Left ventricle myocardium superior (tissue), 1 donor: ENCODE measurements around the gene ATP2A3. TPM values are rescaled to one million over a fixed set of nuclear protein-coding genes. Genes with fewer than 3 reads are reported as not detected.

Source experiments
- ATAC-seq: fragments of 200-7000 bp; cut with Tn5 transposase; one replicate; pipeline ENCODE4 v1.9.1; 2020; ENCODE audit warnings: mild to moderate bottlenecking, moderate library complexity
- DNase-seq: peaks from one replicate; pipeline ENCODE4 v3.0.0-alpha.2; 2020
- intact Hi-C: fragments of 100-400 bp; cut with micrococcal nuclease; formaldehyde crosslinking; loops from one replicate; pipeline ENCODE4 v1.11.0; 2022
- long read RNA-seq: library from polyadenylated mRNA; unstranded; transcript quantifications from one replicate; pipeline ENCODE4 v2.0.0, GENCODE V29; 2021
- total RNA-seq: library from RNA; stranded (reverse); fragmentation: NEBNext Ultra II Directional; extraction: Animal tissue kit (Norgen Biotek cat#: 25700); gene quantifications from one replicate; pipeline ENCODE4 v1.2.1, GENCODE V29; 2021
- donor health status: DM: no; HTN: yes; CAD: no; lungs with severe emphysema.

ATP2A3 gene
- 5.8 TPM for total RNA-seq
- long read RNA-seq, partial matches to known transcripts, result 1 of 3 reads
- long read RNA-seq, other reads (novel, unspliced or antisense), result 2 of 3 reads

- ATAC-seq (peak; percentile 63), DNase-seq (peak; percentile 59)
- intact Hi-C loops, result no loop called here
Measured at GRCh38 chr17:3964203-3965117, at the start of gene ATP2A3. ATP2A3 (minus strand) TSS chr17:3964437; CDS start chr17:3964291, 146 bp downstream.

GRCh38 chr17:4010754-4011153 is 46.5 kb upstream of the ATP2A3 start:
- ATAC-seq, result no peak
- intact Hi-C loops, result no loop called here

GRCh38 chr17:4009186-4009785 is 45.0 kb upstream of the ATP2A3 start:
- no peak for DNase-seq
- intact Hi-C loops, result no loop called here

More at GRCh38 chr17:4010754-4011153, 46.5 kb upstream of the ATP2A3 start:
- DNase-seq, result no peak

GRCh38 chr17:4008441-4009185 is 44.4 kb upstream of the ATP2A3 start:
- intact Hi-C loops, result no loop called here
- no peak for ATAC-seq
- DNase-seq, result no peak

More at GRCh38 chr17:4009186-4009785, 45.0 kb upstream of the ATP2A3 start:
- ATAC-seq, result no peak

GRCh38 chr17:4008082-4008435 is 43.8 kb upstream of the ATP2A3 start:
- DNase-seq (no peak), ATAC-seq (no peak)
- intact Hi-C loops, result no loop called here

- intact Hi-C loops, result no loop called here
- no peak for ATAC-seq
- no peak for DNase-seq
Measured at GRCh38 chr17:4007346-4008081, 43.3 kb upstream of the ATP2A3 start.

- intact Hi-C loops, result no loop called here
- ATAC-seq (no peak), DNase-seq (no peak)
Measured at GRCh38 chr17:4006745-4007211, 42.5 kb upstream of the ATP2A3 start.

- intact Hi-C loops, result no loop called here
- DNase-seq, result no peak
- no peak for ATAC-seq
Measured at GRCh38 chr17:4006165-4006589, 41.9 kb upstream of the ATP2A3 start.

- no peak for ATAC-seq
- intact Hi-C loops, result no loop called here
- no peak for DNase-seq
Measured at GRCh38 chr17:4005296-4006164, 41.3 kb upstream of the ATP2A3 start.

- intact Hi-C loops, result no loop called here
- ATAC-seq, result peak; percentile 76
- peak; percentile 76 for DNase-seq
Measured at GRCh38 chr17:4004517-4005295, 40.5 kb upstream of the ATP2A3 start.

- intact Hi-C loops, result no loop called here
- DNase-seq (no peak), ATAC-seq (peak; percentile 18)
Measured at GRCh38 chr17:4003501-4004421, 39.5 kb upstream of the ATP2A3 start.

GRCh38 chr17:4003131-4003500 is 38.9 kb upstream of the ATP2A3 start:
- peak; percentile 6 for ATAC-seq

GRCh38 chr17:4001048-4001590 is 36.9 kb upstream of the ATP2A3 start:
- intact Hi-C loops, result no loop called here
- ATAC-seq (no peak), DNase-seq (peak; percentile 0)

More at GRCh38 chr17:4003131-4003500, 38.9 kb upstream of the ATP2A3 start:
- intact Hi-C loops, result no loop called here
- no peak for DNase-seq

GRCh38 chr17:3998436-3998835 is 34.2 kb upstream of the ATP2A3 start:
- intact Hi-C loops, result loop anchor here (10.0 kb wide), 1 partner anchor 124 kb away; no protein-coding TSS in a partner anchor
- DNase-seq (no peak), ATAC-seq (no peak)

GRCh38 chr17:3995067-3995466 is 30.8 kb upstream of the ATP2A3 start:
- no peak for ATAC-seq
- DNase-seq, result no peak
- intact Hi-C loops, result loop anchor here (10.0 kb wide), 1 partner anchor 120 kb away; no protein-coding TSS in a partner anchor

GRCh38 chr17:3994221-3994576 is 30.0 kb upstream of the ATP2A3 start:
- intact Hi-C loops, result loop anchor here (10.0 kb wide), 1 partner anchor 119 kb away; no protein-coding TSS in a partner anchor
- no peak for DNase-seq
- no peak for ATAC-seq
